ENCODE results near the gene FUCA1.
"Not testable (repeated sequence)": the region's sequence is repeated elsewhere in the genome, so short reads cannot be mapped to it uniquely, and the experiment has no call there.

Gene FUCA1

GRCh38 chr1:23834156-23834555 lies 33.9 kb downstream of the FUCA1 start:
- not testable (repeated sequence) for DNase-seq

- no peak for DNase-seq
These were observed 40.4 kb downstream of the FUCA1 start for GRCh38 chr1:23827717-23828116.

GRCh38 chr1:23826590-23826989 lies 41.5 kb downstream of the FUCA1 start:
- not testable (repeated sequence) for DNase-seq

- DNase-seq: no peak
These were observed 42.1 kb downstream of the FUCA1 start for GRCh38 chr1:23825762-23826522.

GRCh38 chr1:23825076-23825761 lies 42.9 kb downstream of the FUCA1 start, which contains the start of gene HMGCL:
TSS of gene HMGCL (minus strand) at chr1:23825429. CDS start at chr1:23825415, 14 bp downstream.
- DNase-seq: peak; percentile 89

- no peak for DNase-seq
These were observed 43.4 kb downstream of the FUCA1 start for GRCh38 chr1:23824711-23825075.

GRCh38 chr1:23823767-23824166 lies 44.3 kb downstream of the FUCA1 start:
- no peak for DNase-seq

- DNase-seq: no peak
These were observed 50.5 kb downstream of the FUCA1 start for GRCh38 chr1:23817633-23818032.

GRCh38 chr1:23816906-23817305 lies 51.2 kb downstream of the FUCA1 start:
- DNase-seq: peak; percentile 48

GRCh38 chr1:23816361-23816760 lies 51.7 kb downstream of the FUCA1 start:
- no peak for DNase-seq

GRCh38 chr1:23814016-23814415 lies 54.1 kb downstream of the FUCA1 start:
- DNase-seq: no peak

GRCh38 chr1:23810818-23811540 lies 57.1 kb downstream of the FUCA1 start:
- peak; percentile 78 for DNase-seq

- peak; percentile 79 for DNase-seq
These were observed 58.3 kb downstream of the FUCA1 start for GRCh38 chr1:23809751-23810171.

- DNase-seq: peak; percentile 67
These were observed 60.6 kb downstream of the FUCA1 start for GRCh38 chr1:23807453-23807852.

- DNase-seq: no peak
These were observed 61.8 kb downstream of the FUCA1 start for GRCh38 chr1:23806280-23806679.

- DNase-seq: no peak
These were observed 63.1 kb downstream of the FUCA1 start for GRCh38 chr1:23805025-23805424.

GRCh38 chr1:23804183-23804835 lies 63.8 kb downstream of the FUCA1 start:
- no peak for DNase-seq

GRCh38 chr1:23803674-23804073 lies 64.4 kb downstream of the FUCA1 start:
- DNase-seq: no peak

GRCh38 chr1:23802809-23803342 lies 65.2 kb downstream of the FUCA1 start:
- DNase-seq: not testable (repeated sequence)

GRCh38 chr1:23801876-23802275 lies 66.2 kb downstream of the FUCA1 start:
- no peak for DNase-seq

- no peak for DNase-seq
These were observed 66.7 kb downstream of the FUCA1 start for GRCh38 chr1:23801338-23801748.

- DNase-seq: peak; percentile 91
These were observed 67.4 kb downstream of the FUCA1 start, which contains the start of gene GALE for GRCh38 chr1:23800400-23801337. TSS of gene GALE (minus strand) at chr1:23800754. CDS start at chr1:23799007, 1,747 bp downstream.

Measured in GDM1 (cell line).